B cell (primary cell): ENCODE data around the gene HSD11B1. TPM values are rescaled to one million over a fixed set of nuclear protein-coding genes. Genes with fewer than 3 reads are reported as not detected.
"Not testable (repeated sequence)": the region's sequence is repeated elsewhere in the genome, so short reads cannot be mapped to it uniquely, and the experiment has no call there.

Experiments
- ATAC-seq: fragments of 200-7000 bp; cut with Tn5 transposase; one replicate; pipeline ENCODE4 v1.10.0; 2021; ENCODE audit warnings: low read depth, mild to moderate bottlenecking, moderate number of reproducible peaks, moderate library complexity
- CTCF ChIA-PET: fragments of 350-600 bp; sonication (Branson Sonifier 250); formaldehyde crosslinking; loops from one replicate; lab custom pipeline; 2021; ENCODE audit warnings: antibody characterized with exemption, inconsistent platforms; lab: Charles Lee
- POLR2A ChIA-PET: fragments of 350-600 bp; sonication (Branson Sonifier 250); formaldehyde crosslinking; loops from one replicate; lab custom pipeline; 2021; ENCODE audit warnings: antibody characterized with exemption; lab: Charles Lee
- DNase-seq: peaks from one replicate; pipeline ENCODE4 v3.0.0; 2013
- H2AFZ ChIP-seq: 2 replicates; pipeline ENCODE4 v1.6.1; 2012; ENCODE audit warnings: mild to moderate bottlenecking, low read depth, low read length; ENCODE audit not compliant: insufficient read depth, poor library complexity, severe bottlenecking
- H3K27ac ChIP-seq, 2 donors: 1 replicate in 1 of 2; 2 replicates in 1 of 2; pipeline ENCODE4 v1.5.1; 2012 to 2013; ENCODE audit warnings: low read length in 2 of 2, mild to moderate bottlenecking in 2 of 2, moderate library complexity in 1 of 2
- H3K27me3 ChIP-seq, 4 experiments: fragments of 200-600 bp in 1 of 4; sonication (generic) in 1 of 4; replicated peaks in 1 of 4; 1 replicate in 2 of 4; 2 replicates in 2 of 4; pipeline versions ENCODE4 v1.6.1 to v1.7.0; 2013 to 2016; ENCODE audit warnings: low read length in 3 of 4, mild to moderate bottlenecking in 2 of 4, mixed read lengths in 1 of 4, moderate library complexity in 1 of 4; ENCODE audit not compliant: insufficient read depth in 4 of 4, control insufficient read depth in 3 of 4; ENCODE audit errors: control extremely low read depth in 1 of 4
- H3K36me3 ChIP-seq, 2 experiments: replicated peaks in 1 of 2; 1 replicate in 1 of 2; 2 replicates in 1 of 2; pipeline versions ENCODE4 v1.6.1 to v1.7.1; 2013; ENCODE audit warnings: low read length in 1 of 2; ENCODE audit not compliant: insufficient read depth in 2 of 2, control insufficient read depth in 1 of 2; ENCODE audit errors: control extremely low read depth in 1 of 2, extremely low read depth in 1 of 2
- H3K4me1 ChIP-seq, 2 donors: fragments of 200-600 bp in 1 of 2; sonication (generic) in 1 of 2; 1 replicate in 1 of 2; 2 replicates in 1 of 2; pipeline versions ENCODE4 v1.5.1 to v1.6.1; 2013 to 2017; ENCODE audit warnings: low read length in 2 of 2; ENCODE audit not compliant: control insufficient read depth in 2 of 2, insufficient read depth in 2 of 2
- H3K4me2 ChIP-seq: replicated peaks from 2 replicates; pipeline ENCODE3; 2012; ENCODE audit warnings: mild to moderate bottlenecking, low read depth, low read length; ENCODE audit not compliant: poor library complexity, severe bottlenecking
- H3K4me3 ChIP-seq, 5 experiments: fragments of 200-600 bp in 1 of 5; sonication (generic) in 1 of 5; 1 replicate in 3 of 5; 2 replicates in 2 of 5; pipeline versions ENCODE4 v1.5.1 to v1.7.0; 2011 to 2016; ENCODE audit warnings: low read length in 4 of 5, mild to moderate bottlenecking in 4 of 5, low read depth in 2 of 5, control low read depth in 1 of 5, moderate library complexity in 1 of 5; ENCODE audit not compliant: insufficient read depth in 1 of 5; ENCODE audit errors: control extremely low read depth in 1 of 5, extremely low read depth in 1 of 5
- H3K79me2 ChIP-seq: fragments of 200-600 bp; sonication (generic); one replicate; pipeline ENCODE4 v1.6.0; 2016; ENCODE audit warnings: low read length; ENCODE audit not compliant: control insufficient read depth, insufficient read depth
- H3K9ac ChIP-seq: fragments of 200-600 bp; sonication (generic); 2 replicates; pipeline ENCODE4 v1.6.1; 2017; ENCODE audit warnings: mild to moderate bottlenecking, low read length, moderate library complexity
- H3K9me3 ChIP-seq, 3 donors: one replicate each; pipeline versions ENCODE4 v1.6.1 to v1.7.1; 2013; ENCODE audit warnings: low read length in 2 of 3; ENCODE audit not compliant: control insufficient read depth in 2 of 3, insufficient read depth in 1 of 3; ENCODE audit errors: control extremely low read depth in 1 of 3
- H4K20me1 ChIP-seq: 2 replicates; pipeline ENCODE4 v1.6.0; 2012; ENCODE audit warnings: mild to moderate bottlenecking, low read length; ENCODE audit not compliant: insufficient read depth, control insufficient read depth, poor library complexity, severe bottlenecking
- H3K27ac Mint-ChIP-seq: one replicate; pipeline ENCODE4 v1.8.0; 2021; ENCODE audit warnings: mixed read lengths
- H3K27me3 Mint-ChIP-seq: one replicate; pipeline ENCODE4 v1.8.0; 2021; ENCODE audit warnings: mixed read lengths
- H3K4me1 Mint-ChIP-seq: one replicate; pipeline ENCODE4 v1.8.0; 2021; ENCODE audit warnings: mixed read lengths
- H3K4me3 Mint-ChIP-seq: one replicate; pipeline ENCODE4 v1.8.0; 2021; ENCODE audit warnings: mixed read lengths
- H3K9me3 Mint-ChIP-seq: one replicate; pipeline ENCODE4 v1.8.0; 2022; ENCODE audit warnings: mixed read lengths; ENCODE audit not compliant: insufficient read depth
- CTCF ChIP-seq: fragments of 200-600 bp; IDR thresholded peaks from one replicate; pipeline ENCODE4 v1.8.0; 2022; ENCODE audit warnings: antibody characterized with exemption, mild to moderate bottlenecking
- EZH2 ChIP-seq: IDR thresholded peaks from 2 replicates; pipeline ENCODE4 v1.6.1; 2012; ENCODE audit warnings: borderline replicate concordance, low read depth, mild to moderate bottlenecking, moderate library complexity, low read length; ENCODE audit not compliant: insufficient read depth, poor library complexity, severe bottlenecking
- WGBS: methylation state at CpG from one replicate; pipeline ENCODE4 v1.1.5; 2013; ENCODE audit warnings: missing lambda C conversion rate; ENCODE audit not compliant: insufficient coverage; 5-methylcytosine and 5-hydroxymethylcytosine counted together
- intact Hi-C: fragments of 100-400 bp; cut with micrococcal nuclease; formaldehyde crosslinking; loops from one replicate; pipeline ENCODE4 v1.10.0; 2022
- polyA plus RNA-seq: library from polyadenylated mRNA; depleted of rRNA; stranded (reverse); fragments of >200 nt; gene quantifications from 2 replicates; pipeline ENCODE4 v1.2.3, GENCODE V29; 2012
- total RNA-seq, 2 donors: library from RNA; stranded (reverse); fragments of 120-200 nt in 1 of 2; gene quantifications; 1 replicate in 1 of 2; 2 replicates in 1 of 2; pipeline versions ENCODE4 v1.2.3 to v1.2.4, GENCODE V29; 2013 to 2022

Gene HSD11B1
- total and polyA plus RNA-seq, 2 donors (not counting 1 experiment from before 2014, with no cell fraction given), result not detected

- H3K9me3 ChIP-seq, result no peaks in the 10 kb centered on the region
- no peak overlapping the region for H3K4me2 ChIP-seq
- H3K36me3 ChIP-seq, result no peaks in the 10 kb centered on the region
- intact Hi-C loops, result no loop called here
- ChIA-PET CTCF (interaction anchor here (1.0 to 1.7 kb wide), 4 partner anchors 9 to 127 kb away, joined by 3 to 9 read pairs (median 4); no protein-coding TSS in a partner anchor), POLR2A (no interaction called here)
- ATAC-seq, result no peak
- peaks cover 0 to 3% (median 1%) of the 10 kb centered on the region in 4 experiments for H3K27me3 ChIP-seq
- H3K27ac Mint-ChIP-seq, result no peak overlapping the region
- no peak for TF ChIP-seq CTCF
- TF ChIP-seq EZH2, result no peak
- H3K9ac ChIP-seq, result no peak overlapping the region
- no peaks in the 10 kb centered on the region for H4K20me1 ChIP-seq
- DNase-seq, result no peak
- no peak overlapping the region for H3K4me3 ChIP-seq
- no peak overlapping the region for H3K27ac ChIP-seq
- no peaks in the 10 kb centered on the region for H3K9me3 Mint-ChIP-seq
- H3K4me1 ChIP-seq, result peaks cover 4 to 7% of the 10 kb centered on the region in 2 donors
- no peak overlapping the region for H2AFZ ChIP-seq
- peaks cover 28% of the 10 kb centered on the region for H3K27me3 Mint-ChIP-seq
- H3K79me2 ChIP-seq, result no peaks in the 10 kb centered on the region
- H3K4me1 Mint-ChIP-seq, result peaks cover 3% of the 10 kb centered on the region
- H3K4me3 Mint-ChIP-seq, result no peak overlapping the region
Measured at GRCh38 chr1:209696673-209697072, 8.0 kb upstream of the HSD11B1 start.

GRCh38 chr1:209697126-209697525 lies 7.5 kb upstream of the HSD11B1 start:
- H3K27ac Mint-ChIP-seq, result no peak overlapping the region
- no peak for TF ChIP-seq EZH2
- TF ChIP-seq CTCF, result no peak

GRCh38 chr1:209700686-209701085 lies 4.0 kb upstream of the HSD11B1 start:
- H3K4me1 ChIP-seq, H3K9me3 Mint-ChIP-seq, H3K36me3 ChIP-seq, H2AFZ ChIP-seq, H3K9me3 ChIP-seq, H3K4me3 Mint-ChIP-seq, H3K4me2 ChIP-seq, H3K4me3 ChIP-seq, intact Hi-C loops, DNase-seq, POLR2A ChIA-PET, H3K9ac ChIP-seq, H4K20me1 ChIP-seq, H3K27me3 ChIP-seq, CTCF ChIA-PET, ATAC-seq, H3K79me2 ChIP-seq, H3K27ac ChIP-seq, H3K27ac Mint-ChIP-seq: not testable (repeated sequence)
- Mint-ChIP-seq H3K27me3 (peaks cover 12% of the 10 kb centered on the region), H3K4me1 (peaks cover 10% of the 10 kb centered on the region)

More at GRCh38 chr1:209697126-209697525, 7.5 kb upstream of the HSD11B1 start:
- H3K36me3 ChIP-seq, result no peaks in the 10 kb centered on the region
- no peaks in the 10 kb centered on the region for H4K20me1 ChIP-seq
- WGBS, result 100% methylated on average over 1 of the region's 3 CpGs
- Mint-ChIP-seq H3K4me1 (peaks cover 3% of the 10 kb centered on the region), H3K27me3 (peaks cover 28% of the 10 kb centered on the region), H3K4me3 (no peak overlapping the region), H3K9me3 (no peaks in the 10 kb centered on the region)
- H3K9ac ChIP-seq, result no peak overlapping the region
- ATAC-seq (no peak), DNase-seq (no peak)
- peaks cover 4 to 7% of the 10 kb centered on the region in 2 donors for H3K4me1 ChIP-seq
- H3K79me2 ChIP-seq, result no peaks in the 10 kb centered on the region
- H3K27me3 ChIP-seq, result peaks cover 0 to 3% (median 1%) of the 10 kb centered on the region in 4 experiments
- H3K4me2 ChIP-seq, result no peak overlapping the region
- no peak overlapping the region for H3K4me3 ChIP-seq
- no peak overlapping the region for H2AFZ ChIP-seq
- no peak overlapping the region for H3K27ac ChIP-seq
- intact Hi-C loops, result no loop called here
- POLR2A ChIA-PET, result no interaction called here
- no peaks in the 10 kb centered on the region for H3K9me3 ChIP-seq
- CTCF ChIA-PET, result interaction anchor here (1.0 to 1.7 kb wide), 4 partner anchors 9 to 127 kb away, joined by 3 to 9 read pairs (median 4); no protein-coding TSS in a partner anchor
